Kidney epithelial cell (primary cell): ENCODE measurements around the gene NXPH1. TPM values are rescaled to one million over a fixed set of nuclear protein-coding genes. Genes with fewer than 3 reads are reported as not detected.

Source experiments
- DNase-seq: peaks from one replicate; pipeline ENCODE4 v3.0.0-alpha.2; 2010; ENCODE audit warnings: low read depth
- H3K27me3 ChIP-seq: 2 replicates; pipeline ENCODE4 v1.6.0; 2011; ENCODE audit warnings: low read length; ENCODE audit not compliant: control insufficient read depth, insufficient read depth
- H3K36me3 ChIP-seq: 2 replicates; pipeline ENCODE4 v1.5.1; 2011; ENCODE audit warnings: low read length; ENCODE audit not compliant: control insufficient read depth, insufficient read depth
- H3K4me3 ChIP-seq: 2 replicates; pipeline ENCODE4 v1.5.1; 2011; ENCODE audit warnings: low read depth, mild to moderate bottlenecking, control low read depth, low read length
- total RNA-seq: library from RNA; depleted of rRNA; stranded (reverse); fragments of >200 nt; gene quantifications from 2 replicates; pipeline ENCODE4 v1.2.3, GENCODE V29; 2015
- TF ChIP-seq, protein P1 (sequence below): IDR thresholded peaks from 2 replicates; pipeline ENCODE4 v1.5.1; 2011; ENCODE audit warnings: mild to moderate bottlenecking, moderate library complexity, low read length, control low read depth, inconsistent platforms; ENCODE audit not compliant: insufficient read depth, poor library complexity, severe bottlenecking

NXPH1 gene
- total RNA-seq, 1 donor from 2014 or later, result not detected

DNA sequence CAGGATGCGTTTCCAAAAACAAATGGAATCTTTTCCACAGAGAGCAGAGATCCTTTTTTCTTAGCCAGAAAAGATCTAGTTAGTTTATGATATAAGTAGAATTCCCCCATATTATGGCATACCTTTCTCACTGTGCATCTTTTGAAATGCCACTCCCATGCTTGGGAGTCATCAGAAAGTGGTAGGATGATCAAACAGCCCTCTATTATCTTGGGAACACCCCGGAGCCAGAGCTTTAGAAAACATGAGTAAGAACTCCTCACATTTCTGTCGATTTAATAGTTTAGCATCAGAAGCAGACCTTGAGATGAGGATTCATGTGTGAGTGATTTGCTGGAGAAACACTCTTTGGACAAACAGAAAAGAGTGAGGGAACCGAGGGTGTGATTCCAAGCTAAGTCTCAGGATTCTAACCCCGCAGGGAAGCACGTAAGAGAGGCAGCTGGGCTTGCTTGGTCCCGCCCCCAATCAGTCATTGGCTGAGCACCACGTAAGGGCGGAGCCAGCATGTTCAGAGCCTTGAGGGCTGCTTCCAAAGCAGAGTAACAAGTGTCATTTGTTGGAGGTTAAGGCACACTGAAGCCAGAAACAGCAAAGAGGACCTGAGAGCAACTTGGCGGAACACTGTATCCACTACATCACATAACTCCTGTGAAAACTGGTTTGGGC, 43.7 kb upstream of the NXPH1 start:
- H3K4me3 ChIP-seq, result no peak overlapping the region
- no peaks in the 10 kb centered on the region for H3K36me3 ChIP-seq
- no peaks in the 10 kb centered on the region for H3K27me3 ChIP-seq
- no peak for DNase-seq
- TF ChIP-seq, protein P1, sequence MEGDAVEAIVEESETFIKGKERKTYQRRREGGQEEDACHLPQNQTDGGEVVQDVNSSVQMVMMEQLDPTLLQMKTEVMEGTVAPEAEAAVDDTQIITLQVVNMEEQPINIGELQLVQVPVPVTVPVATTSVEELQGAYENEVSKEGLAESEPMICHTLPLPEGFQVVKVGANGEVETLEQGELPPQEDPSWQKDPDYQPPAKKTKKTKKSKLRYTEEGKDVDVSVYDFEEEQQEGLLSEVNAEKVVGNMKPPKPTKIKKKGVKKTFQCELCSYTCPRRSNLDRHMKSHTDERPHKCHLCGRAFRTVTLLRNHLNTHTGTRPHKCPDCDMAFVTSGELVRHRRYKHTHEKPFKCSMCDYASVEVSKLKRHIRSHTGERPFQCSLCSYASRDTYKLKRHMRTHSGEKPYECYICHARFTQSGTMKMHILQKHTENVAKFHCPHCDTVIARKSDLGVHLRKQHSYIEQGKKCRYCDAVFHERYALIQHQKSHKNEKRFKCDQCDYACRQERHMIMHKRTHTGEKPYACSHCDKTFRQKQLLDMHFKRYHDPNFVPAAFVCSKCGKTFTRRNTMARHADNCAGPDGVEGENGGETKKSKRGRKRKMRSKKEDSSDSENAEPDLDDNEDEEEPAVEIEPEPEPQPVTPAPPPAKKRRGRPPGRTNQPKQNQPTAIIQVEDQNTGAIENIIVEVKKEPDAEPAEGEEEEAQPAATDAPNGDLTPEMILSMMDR, result no peak

DNA sequence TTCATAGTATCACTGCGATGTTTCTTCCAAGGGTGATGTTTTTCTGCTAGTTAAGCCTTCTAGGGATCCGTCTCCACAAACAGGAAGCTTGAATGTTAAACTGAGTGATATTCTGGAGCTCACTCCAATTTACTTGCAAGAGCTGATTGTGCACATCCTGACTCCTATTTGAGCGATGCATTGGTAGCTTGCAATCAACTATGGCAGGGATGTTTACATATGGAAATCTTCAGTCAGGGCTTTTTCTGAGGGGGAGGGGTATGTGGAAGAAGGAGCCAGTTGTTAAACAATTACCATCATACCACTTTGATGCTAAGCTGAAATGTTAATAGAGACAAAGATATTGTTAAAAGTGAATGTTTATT, 43.2 kb upstream of the NXPH1 start:
- Histone ChIP-seq H3K36me3 (no peaks in the 10 kb centered on the region), H3K4me3 (no peak overlapping the region), H3K27me3 (no peaks in the 10 kb centered on the region)
- TF ChIP-seq, protein P1, result no peak
- no peak for DNase-seq

DNA sequence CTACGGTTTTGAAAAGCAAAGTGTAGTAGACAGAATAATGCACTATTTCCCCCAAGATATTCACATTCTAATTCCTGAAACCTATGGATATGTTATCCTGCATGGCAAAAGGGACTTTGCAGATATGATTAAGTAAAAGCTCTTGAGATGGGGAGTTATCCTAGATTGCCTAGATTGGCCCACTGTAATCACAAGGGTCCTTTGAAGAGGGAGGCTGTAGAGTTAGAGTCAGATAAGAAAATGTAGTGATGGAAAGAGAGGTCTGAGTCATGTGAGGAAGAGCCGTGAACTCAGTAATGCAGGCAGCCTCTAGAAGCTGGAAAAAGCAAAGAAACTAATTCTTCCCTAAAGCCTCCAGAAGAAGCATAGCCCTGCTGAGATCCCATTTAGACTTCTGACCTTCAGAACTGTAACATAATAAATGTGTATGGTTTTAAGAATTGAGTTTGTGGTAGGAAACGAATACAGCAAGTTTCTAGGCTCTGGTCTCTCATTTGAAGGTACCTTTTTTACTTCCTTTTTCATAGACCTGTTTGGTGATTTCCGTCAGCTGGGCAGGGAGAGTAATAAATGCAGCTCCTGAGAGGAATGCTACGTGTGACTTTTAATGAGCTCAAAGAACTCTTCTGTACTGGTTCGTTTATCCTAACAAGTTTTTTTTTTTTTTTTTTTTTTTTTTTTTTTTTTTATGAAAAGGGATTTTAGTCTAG, 41.9 kb upstream of the NXPH1 start:
- TF ChIP-seq, protein P1, result no peak
- H3K4me3 ChIP-seq, result no peak overlapping the region
- no peak for DNase-seq
- H3K36me3 ChIP-seq, result no peaks in the 10 kb centered on the region
- no peaks in the 10 kb centered on the region for H3K27me3 ChIP-seq

DNA sequence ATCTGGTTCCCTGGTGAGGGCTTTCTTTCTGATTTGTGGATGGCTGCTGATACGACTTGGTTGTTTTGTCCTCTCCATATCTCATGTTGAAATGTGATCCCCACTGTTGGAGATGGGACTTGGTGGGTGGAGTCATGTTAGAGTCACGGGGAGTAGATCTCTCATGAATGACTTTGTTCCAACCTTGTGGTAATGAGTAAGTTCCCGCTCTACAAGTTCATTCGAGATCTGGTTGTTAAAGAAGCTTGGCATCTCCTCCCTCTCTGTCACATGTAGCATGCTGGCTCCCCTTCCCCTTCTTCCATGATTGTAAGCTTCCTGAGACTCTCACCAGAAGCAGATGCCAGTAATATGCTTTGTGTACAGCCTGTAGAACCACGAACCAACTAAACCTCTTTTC, 37.1 kb upstream of the NXPH1 start:
- no peaks in the 10 kb centered on the region for H3K27me3 ChIP-seq
- no peak for DNase-seq
- H3K4me3 ChIP-seq, result no peak overlapping the region
- H3K36me3 ChIP-seq, result no peaks in the 10 kb centered on the region
- TF ChIP-seq, protein P1, result no peak

DNA sequence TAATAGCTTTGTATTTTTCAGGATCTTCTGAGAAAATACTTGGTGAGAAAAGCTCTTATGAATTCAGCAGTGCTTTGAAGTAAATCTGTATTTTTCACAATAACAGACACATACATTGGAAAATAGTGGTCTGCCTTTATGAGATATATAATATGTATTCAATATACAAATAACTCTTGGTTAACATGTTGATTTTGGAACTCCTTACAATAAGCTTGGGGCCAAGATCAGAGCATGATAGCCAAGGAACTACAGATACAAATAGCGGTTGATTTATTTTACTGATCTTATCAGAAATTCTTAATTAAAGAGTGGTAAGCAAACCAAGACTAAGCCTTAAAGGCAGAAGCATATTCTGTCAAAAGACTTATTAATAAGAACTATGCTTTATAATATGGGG, 24.5 kb upstream of the NXPH1 start:
- H3K36me3 ChIP-seq, result no peaks in the 10 kb centered on the region
- DNase-seq, result no peak
- H3K4me3 ChIP-seq, result no peak overlapping the region
- no peaks in the 10 kb centered on the region for H3K27me3 ChIP-seq
- TF ChIP-seq, protein P1, result no peak
